Activated CD8-positive, alpha-beta T cell treated with anti-CD3 and anti-CD28 coated beads for 36 hours (primary cell): Measurements from ENCODE around the gene TUG1. TPM values are rescaled to one million over a fixed set of nuclear protein-coding genes. Genes with fewer than 3 reads are reported as not detected.

Experiments used
- ATAC-seq: fragments of 200-7000 bp; cut with Tn5 transposase; one replicate; pipeline ENCODE4 v1.10.0; 2021; ENCODE audit warnings: mild to moderate bottlenecking, moderate library complexity
- CTCF ChIA-PET: fragments of 350-600 bp; sonication (Branson Sonifier 250); formaldehyde crosslinking; loops from one replicate; lab custom pipeline; 2021; ENCODE audit warnings: antibody characterized with exemption; lab: Charles Lee
- POLR2A ChIA-PET: fragments of 350-600 bp; sonication (Branson Sonifier 250); formaldehyde crosslinking; loops from one replicate; lab custom pipeline; 2021; ENCODE audit warnings: antibody characterized with exemption; lab: Charles Lee
- DNase-seq: peaks from one replicate; pipeline ENCODE4 v3.0.0-alpha.2; 2020
- H3K27ac Mint-ChIP-seq: one replicate; pipeline ENCODE4 v1.8.0; 2021; ENCODE audit warnings: mild to moderate bottlenecking, mixed read lengths
- H3K27me3 Mint-ChIP-seq: one replicate; pipeline ENCODE4 v1.8.0; 2021; ENCODE audit warnings: mixed read lengths
- H3K36me3 Mint-ChIP-seq: one replicate; pipeline ENCODE4 v1.8.0; 2021; ENCODE audit warnings: low read depth, mixed read lengths
- H3K4me1 Mint-ChIP-seq: one replicate; pipeline ENCODE4 v1.8.0; 2021; ENCODE audit warnings: low read depth, mixed read lengths
- H3K4me3 Mint-ChIP-seq: one replicate; pipeline ENCODE4 v1.8.0; 2021; ENCODE audit warnings: mild to moderate bottlenecking, moderate library complexity, mixed read lengths
- H3K9me3 Mint-ChIP-seq: one replicate; pipeline ENCODE4 v1.8.0; 2021; ENCODE audit warnings: mixed read lengths
- intact Hi-C: fragments of 100-400 bp; cut with micrococcal nuclease; formaldehyde crosslinking; loops from one replicate; pipeline ENCODE4 v1.10.0; 2022
- total RNA-seq, 2 experiments: library from RNA; stranded (reverse); gene quantifications; one replicate each; pipeline ENCODE4 v1.2.3, GENCODE V29; 2021
- TF ChIP-seq, protein P1 (sequence below): fragments of 200-600 bp; IDR thresholded peaks from one replicate; pipeline ENCODE4 v1.8.0; 2022; ENCODE audit warnings: antibody characterized with exemption, mild to moderate bottlenecking

Gene TUG1
- total RNA-seq, 2 experiments from 2014 or later, result 45.2 to 45.7 TPM

DNA sequence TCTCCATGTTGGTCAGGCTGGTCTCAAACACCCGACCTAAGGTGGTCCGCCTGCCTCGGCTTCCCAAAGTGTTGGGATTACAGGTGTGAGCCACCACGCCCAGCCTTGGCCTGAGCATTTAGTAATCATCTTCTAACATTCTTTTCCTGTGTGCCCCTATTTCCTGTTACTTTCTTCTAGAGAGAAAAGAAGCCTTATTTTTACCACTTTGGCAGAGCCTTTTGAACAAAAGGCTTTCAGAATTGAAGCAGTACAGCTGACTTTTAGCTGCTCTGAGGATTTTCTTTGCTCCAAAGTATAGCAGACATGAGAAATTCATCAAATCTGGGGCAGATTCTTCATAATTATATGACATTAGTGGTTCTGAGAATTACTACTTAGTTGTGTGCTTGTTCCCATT lies 13.9 kb upstream of the TUG1 start:
- Mint-ChIP-seq H3K4me1 (peaks cover 51% of the 10 kb centered on the region), H3K9me3 (no peaks in the 10 kb centered on the region), H3K27ac (peak overlapping the region; percentile 60), H3K36me3 (peaks cover 42% of the 10 kb centered on the region), H3K4me3 (no peak overlapping the region), H3K27me3 (no peaks in the 10 kb centered on the region)
- no peak for ATAC-seq
- no peak for DNase-seq
- TF ChIP-seq, protein P1, sequence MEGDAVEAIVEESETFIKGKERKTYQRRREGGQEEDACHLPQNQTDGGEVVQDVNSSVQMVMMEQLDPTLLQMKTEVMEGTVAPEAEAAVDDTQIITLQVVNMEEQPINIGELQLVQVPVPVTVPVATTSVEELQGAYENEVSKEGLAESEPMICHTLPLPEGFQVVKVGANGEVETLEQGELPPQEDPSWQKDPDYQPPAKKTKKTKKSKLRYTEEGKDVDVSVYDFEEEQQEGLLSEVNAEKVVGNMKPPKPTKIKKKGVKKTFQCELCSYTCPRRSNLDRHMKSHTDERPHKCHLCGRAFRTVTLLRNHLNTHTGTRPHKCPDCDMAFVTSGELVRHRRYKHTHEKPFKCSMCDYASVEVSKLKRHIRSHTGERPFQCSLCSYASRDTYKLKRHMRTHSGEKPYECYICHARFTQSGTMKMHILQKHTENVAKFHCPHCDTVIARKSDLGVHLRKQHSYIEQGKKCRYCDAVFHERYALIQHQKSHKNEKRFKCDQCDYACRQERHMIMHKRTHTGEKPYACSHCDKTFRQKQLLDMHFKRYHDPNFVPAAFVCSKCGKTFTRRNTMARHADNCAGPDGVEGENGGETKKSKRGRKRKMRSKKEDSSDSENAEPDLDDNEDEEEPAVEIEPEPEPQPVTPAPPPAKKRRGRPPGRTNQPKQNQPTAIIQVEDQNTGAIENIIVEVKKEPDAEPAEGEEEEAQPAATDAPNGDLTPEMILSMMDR, result no peak
- CTCF ChIA-PET, result interaction anchor here (0.9 to 1.3 kb wide), 3 partner anchors 16 to 129 kb away, joined by 3 read pairs; no protein-coding TSS in a partner anchor
- POLR2A ChIA-PET, result interaction anchor here (1.2 kb wide), 1 partner anchor 14 kb away, joined by 4 read pairs; the partner anchor contains the start of genes MORC2 and TUG1
- intact Hi-C loops, result no loop called here

- no peak for ATAC-seq
- no peak overlapping the region for H3K27ac Mint-ChIP-seq
- ChIA-PET POLR2A (interaction anchor here (0.7 to 1.3 kb wide), 2 partner anchors 120 to 285 kb away, joined by 4 read pairs; no protein-coding TSS in a partner anchor), CTCF (interaction anchor here (0.8 to 1.2 kb wide), 2 partner anchors 8 to 247 kb away, joined by 3 read pairs; partner anchors contain the start of gene LIMK2)
- H3K4me1 Mint-ChIP-seq, result peaks cover 36% of the 10 kb centered on the region
- DNase-seq, result no peak
- peaks cover 24% of the 10 kb centered on the region for H3K9me3 Mint-ChIP-seq
- TF ChIP-seq, protein P1, result no peak
- H3K4me3 Mint-ChIP-seq, result no peak overlapping the region
- peaks cover 51% of the 10 kb centered on the region for H3K36me3 Mint-ChIP-seq
- intact Hi-C loops, result no loop called here
- H3K27me3 Mint-ChIP-seq, result no peaks in the 10 kb centered on the region
These were observed 4.2 kb upstream of the TUG1 start for GRCh38 chr22:30964858-30965257.

- H3K36me3 Mint-ChIP-seq, result peaks cover 78% of the 10 kb centered on the region
- peaks cover 54% of the 10 kb centered on the region for H3K4me1 Mint-ChIP-seq
- POLR2A ChIA-PET, result interaction anchor here (0.6 to 4.5 kb wide), 14 partner anchors 8 to 970 kb away, joined by 3 to 52 read pairs (median 4); partner anchors contain the start of gene SMTN
- peak within 1 kb of the TSS; percentile 86 for H3K4me3 Mint-ChIP-seq
- intact Hi-C loops, result no loop called here
- peak within 1 kb of the TSS; percentile 97 for H3K27ac Mint-ChIP-seq
- TF ChIP-seq, protein P1, result no peak
- DNase-seq (no peak), ATAC-seq (no peak)
- no peaks in the 10 kb centered on the region for H3K27me3 Mint-ChIP-seq
- peaks cover 50% of the 10 kb centered on the region for H3K9me3 Mint-ChIP-seq
- CTCF ChIA-PET, result interaction anchor here (0.6 to 3.5 kb wide), 9 partner anchors 8 to 334 kb away, joined by 3 to 38 read pairs (median 4); partner anchors contain the start of genes RNF185 and SMTN
These were observed 796 bp upstream of the TUG1 start, which contains the start of gene MORC2 for GRCh38 chr22:30968015-30968923. TSS of gene MORC2 (minus strand) at chr22:30968774. CDS start at chr22:30967889, 885 bp downstream.

DNA sequence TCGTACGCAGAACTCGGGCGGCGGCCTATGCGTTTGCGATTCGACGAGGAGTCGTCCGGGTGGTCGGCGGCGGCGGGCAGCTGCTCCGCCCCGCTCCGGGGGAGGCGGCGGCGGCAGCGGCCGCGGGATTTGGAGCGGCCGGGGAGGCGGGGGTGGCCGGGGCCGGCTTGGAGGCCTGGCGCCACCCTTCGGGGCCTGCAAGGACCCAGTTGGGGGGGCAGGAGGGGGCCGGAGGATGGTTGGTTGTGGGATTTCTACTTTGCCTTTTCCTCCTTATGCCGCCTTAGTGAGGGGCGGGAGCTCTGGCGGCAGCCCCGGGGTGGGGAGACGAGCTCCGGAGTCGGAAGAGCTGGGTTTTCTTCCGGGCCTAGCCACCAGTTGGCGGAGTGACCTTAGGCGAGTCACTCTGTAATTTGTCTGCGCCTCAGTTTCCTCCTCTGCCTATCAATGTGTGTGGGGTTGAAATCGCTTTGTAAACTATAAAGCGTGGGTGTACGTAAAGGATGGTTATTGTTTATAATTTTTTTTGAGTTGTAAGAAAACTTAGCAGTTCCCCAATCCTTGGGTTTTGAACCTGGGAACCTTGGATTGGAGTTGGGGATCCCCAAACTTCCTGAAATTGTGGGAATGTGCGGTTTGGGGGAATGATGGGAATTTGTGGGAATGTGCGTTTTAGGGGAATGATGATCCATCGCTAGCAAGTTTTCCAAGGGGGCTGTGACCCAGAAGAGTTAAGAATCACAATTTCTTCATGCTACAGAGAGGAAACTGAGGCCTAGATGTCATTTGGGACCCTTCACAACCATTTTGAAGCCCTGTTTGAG lies 679 bp downstream of the TUG1 start:
- peak overlapping the region; percentile 97 for H3K27ac Mint-ChIP-seq
- POLR2A ChIA-PET, result interaction anchor here (0.6 to 4.5 kb wide), 11 partner anchors 9 to 377 kb away, joined by 3 to 52 read pairs (median 3); partner anchors contain the start of genes PATZ1, RNF185 and SMTN
- peaks cover 51% of the 10 kb centered on the region for H3K4me1 Mint-ChIP-seq
- CTCF ChIA-PET, result interaction anchor here (0.8 to 3.5 kb wide), 8 partner anchors 8 to 335 kb away, joined by 3 to 38 read pairs (median 5); partner anchors contain the start of gene SELENOM
- H3K27me3 Mint-ChIP-seq, result no peaks in the 10 kb centered on the region
- peaks cover 58% of the 10 kb centered on the region for H3K9me3 Mint-ChIP-seq
- H3K4me3 Mint-ChIP-seq, result peak overlapping the region; percentile 86
- TF ChIP-seq, protein P1, result no peak
- ATAC-seq, result peak; percentile 10
- peak; percentile 40 for DNase-seq
- intact Hi-C loops, result no loop called here
- peaks cover 90% of the 10 kb centered on the region for H3K36me3 Mint-ChIP-seq
